G401.6 (cell line): ENCODE data around the gene TRMO.

Experiments
- FAIRE-seq: peaks from 2 replicates; lab custom pipeline; 2012; peaks lifted over from hg19 to GRCh38; lab: Jason Lieb, UNC

TRMO gene

DNA sequence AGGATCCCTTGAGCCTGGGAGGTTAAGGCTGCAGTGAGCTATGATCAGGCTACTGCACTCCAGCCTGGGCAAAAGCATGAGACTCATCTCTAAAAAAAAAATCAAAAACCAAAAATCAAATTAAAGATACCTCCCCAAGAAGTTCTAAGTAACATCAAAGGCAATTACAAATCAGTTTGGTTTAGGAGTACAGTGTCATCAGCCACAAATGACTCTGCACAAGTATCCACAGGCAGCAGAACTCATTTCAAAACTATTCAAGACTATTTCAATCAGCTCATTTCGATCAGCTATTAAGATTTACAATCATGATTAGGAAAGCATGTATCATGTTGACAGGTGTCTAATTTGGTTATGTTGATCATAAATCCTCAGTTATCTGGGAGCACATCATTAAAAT, 19.1 kb downstream of the TRMO start:
- no peak for FAIRE-seq

GRCh38 chr9:97900738-97901565, 21.3 kb downstream of the TRMO start:
- FAIRE-seq: no peak

GRCh38 chr9:97900103-97900737, 22.1 kb downstream of the TRMO start:
- FAIRE-seq: no peak

- FAIRE-seq: no peak
These were observed 26.5 kb downstream of the TRMO start for GRCh38 chr9:97895695-97896332.

DNA sequence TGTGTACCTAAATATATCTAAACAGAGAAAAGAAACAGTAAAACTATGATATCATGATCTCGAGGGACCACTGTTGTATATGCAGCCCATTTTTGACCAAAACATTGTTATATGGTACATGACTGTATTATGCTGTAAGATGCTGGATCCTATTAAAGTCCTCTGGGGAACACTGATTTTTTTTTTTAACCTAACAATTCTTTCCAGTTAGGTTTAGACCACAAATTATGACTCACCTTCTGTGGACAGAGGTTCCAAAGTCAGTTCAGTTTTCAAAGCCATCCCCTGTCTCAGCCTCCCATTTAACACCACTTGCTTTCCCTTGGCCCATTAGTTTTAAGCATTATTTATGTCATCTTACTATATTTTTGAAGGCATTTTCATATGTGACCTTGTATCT, 27.1 kb downstream of the TRMO start:
- FAIRE-seq: no peak

GRCh38 chr9:97892421-97892820, 29.9 kb downstream of the TRMO start:
- no peak for FAIRE-seq

GRCh38 chr9:97891736-97892135, 30.6 kb downstream of the TRMO start:
- no peak for FAIRE-seq

DNA sequence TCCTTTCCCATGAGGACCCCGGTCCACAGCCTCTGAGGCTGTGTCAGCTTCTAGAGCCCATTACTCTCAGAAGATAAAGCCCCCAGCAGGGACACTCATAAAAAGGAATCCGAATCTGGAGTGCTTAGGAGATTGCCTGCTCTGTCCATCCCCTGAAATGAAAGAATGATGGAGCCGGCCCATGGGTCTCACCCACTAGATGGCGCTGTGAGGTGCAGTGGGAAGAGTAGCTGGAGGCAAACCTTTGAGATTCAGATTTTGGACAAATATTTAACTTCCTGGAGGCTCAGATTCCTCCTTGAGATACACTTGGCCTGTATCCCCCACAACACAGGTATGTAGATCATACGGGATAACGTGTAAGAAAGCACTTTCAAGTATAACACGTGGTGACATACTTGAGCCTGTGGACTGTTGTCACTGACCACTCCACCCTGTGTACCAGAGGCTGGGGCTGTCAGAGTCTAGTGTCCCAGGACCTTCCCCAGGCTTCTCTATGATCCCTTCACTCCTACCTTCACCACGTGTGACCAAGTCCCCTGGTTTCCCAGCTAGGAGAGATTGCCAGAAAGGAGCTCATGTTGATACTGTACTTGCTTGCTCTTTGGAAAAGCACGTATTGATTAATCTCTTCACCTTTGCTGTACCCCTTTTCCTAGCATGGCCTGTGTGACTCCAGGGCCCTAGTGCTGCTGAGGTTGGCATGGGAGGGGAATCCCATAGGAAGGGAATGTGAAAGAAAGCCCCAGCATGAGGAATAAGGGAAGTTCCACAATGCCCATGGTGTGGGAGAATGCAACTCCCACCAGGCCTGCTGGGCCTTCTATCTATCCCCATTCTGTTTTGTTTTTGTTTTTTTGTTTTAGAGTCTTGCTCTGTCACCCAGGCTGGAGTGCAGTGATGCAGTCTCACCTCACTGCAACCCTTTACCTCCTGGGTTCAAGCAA, 32.1 kb downstream of the TRMO start:
- no peak for FAIRE-seq

GRCh38 chr9:97880336-97880735, 42.0 kb downstream of the TRMO start:
- no peak for FAIRE-seq

DNA sequence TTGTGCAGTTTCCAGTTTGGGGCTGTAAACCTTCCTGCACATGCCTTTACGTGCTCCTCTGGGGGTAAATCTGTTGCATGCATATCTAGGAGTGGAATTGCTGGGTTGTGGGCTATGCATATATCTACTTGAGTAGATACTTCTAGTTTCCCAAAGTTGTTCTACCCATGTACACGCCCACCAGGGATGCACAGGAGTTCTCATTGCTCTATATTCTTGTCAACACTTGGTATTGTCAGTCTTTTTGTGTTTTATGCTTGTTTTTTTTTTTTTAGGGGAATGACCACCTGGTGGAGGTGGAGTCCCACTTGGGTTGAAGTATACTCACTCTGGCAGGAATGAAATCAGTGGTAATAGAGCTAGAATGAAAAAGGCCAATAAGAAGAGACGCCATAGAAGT, 46.2 kb downstream of the TRMO start:
- no peak for FAIRE-seq

DNA sequence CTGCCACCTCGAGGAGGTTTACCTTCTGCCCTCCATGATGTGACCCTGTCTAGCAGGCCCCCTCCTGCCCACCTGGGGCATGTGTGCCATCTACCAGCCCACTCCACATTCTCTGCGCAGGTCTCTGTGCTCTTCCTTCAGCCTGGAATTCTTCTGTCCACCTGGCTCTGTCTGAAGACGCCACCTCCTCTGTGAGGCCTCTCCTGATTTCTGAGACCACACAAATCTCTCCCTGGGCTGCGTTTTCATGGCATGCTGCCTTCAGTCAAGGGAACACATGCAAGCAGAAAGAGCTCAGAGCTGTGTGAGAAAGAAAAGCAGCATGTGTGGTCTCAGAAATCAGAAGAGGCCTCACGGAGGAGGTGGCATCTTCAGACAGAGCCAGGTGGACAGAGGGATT, 47.2 kb downstream of the TRMO start:
- no peak for FAIRE-seq

DNA sequence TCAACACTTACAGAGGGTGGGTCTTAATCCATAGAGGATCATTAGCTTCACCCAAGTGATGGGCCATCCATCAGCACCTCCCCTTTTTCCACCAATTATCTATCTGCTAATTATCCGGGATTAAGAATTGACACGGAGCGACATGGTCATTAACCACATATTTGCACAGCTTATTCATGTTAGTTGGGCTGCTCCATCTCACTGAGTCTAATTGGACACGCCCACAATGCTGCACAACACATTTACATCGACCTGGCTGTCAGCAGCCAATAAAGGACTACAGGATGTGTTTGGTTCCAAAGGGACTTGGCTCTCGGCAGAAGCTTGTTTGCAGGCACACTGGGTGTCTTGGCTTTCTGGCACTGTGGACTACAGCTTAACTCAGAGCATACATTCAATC, 47.7 kb downstream of the TRMO start:
- no peak for FAIRE-seq

DNA sequence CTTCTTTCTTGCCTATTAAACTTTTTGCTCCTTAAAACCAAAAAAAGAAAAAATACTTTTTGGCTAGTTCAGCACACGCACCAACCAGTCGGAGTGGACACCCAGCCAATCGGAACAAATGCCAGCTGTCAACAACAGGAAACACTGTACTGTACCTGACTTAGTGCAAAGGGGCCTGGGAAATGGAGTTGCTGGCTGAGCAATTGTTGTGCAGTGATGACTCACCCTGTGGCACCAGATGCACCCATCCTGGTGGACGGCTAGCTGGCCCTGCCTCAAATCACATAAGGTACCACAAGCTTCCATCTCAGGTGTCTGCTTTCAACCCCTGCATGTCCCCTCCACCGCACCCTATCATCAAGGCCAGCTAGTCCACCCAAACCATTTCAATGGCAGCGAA, 48.4 kb downstream of the TRMO start:
- FAIRE-seq: no peak

GRCh38 chr9:97873425-97873824, 48.9 kb downstream of the TRMO start:
- no peak for FAIRE-seq

DNA sequence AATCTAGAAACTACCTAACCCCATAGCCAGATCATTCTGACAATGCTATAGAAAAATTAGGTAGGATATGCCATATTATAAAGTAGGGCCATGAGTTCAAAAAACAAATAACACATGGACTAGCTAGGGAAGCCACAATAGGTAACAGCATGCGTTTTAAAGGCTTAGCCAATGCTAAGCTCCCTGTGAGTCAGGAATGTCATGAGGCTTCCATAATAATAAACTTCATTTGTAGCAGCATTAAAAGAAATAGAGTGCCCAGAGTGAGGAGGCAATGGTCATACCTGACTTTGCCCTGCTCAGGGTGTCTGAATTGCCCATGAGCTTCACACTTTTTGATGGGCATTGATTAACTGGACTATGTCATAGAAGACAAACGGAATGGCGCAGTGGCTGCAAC, 53.4 kb downstream of the TRMO start:
- FAIRE-seq: no peak

DNA sequence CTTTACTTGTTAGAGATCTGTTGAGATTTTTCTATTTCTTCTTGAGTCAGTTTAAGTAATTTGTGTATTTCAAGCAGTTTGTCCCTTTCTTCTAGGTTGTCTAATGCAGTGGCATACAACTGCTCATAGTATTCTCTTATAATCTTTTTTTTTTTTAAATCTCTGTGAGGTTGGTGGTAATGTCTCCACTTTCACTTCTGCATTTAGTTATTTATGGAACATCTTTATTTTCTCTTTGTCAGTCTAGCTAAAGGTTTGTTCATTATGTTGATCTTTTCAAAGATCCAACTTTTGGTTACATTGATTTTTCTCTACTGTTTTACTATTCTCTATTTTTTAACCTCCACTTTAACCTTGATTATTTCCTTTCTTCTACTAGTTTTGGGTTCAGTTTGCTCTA, 55.5 kb downstream of the TRMO start:
- FAIRE-seq: no peak

DNA sequence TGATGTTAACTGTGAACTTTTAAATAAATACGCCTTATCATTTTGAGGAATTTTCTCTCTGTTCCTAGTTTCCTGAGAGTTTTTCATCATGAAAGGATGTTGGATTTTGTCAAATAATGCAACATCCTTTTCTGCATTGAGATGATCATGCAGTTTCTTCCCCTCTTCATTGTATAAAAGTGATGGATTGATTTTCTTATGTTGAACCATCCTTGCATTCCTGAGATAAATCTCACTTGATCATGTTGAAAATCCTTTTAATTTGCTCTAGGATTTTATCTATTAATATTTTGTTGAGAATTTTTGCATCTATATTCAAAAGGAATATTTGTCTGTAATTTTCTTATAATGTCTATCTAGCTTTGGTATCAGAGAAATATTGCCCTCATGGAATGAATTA, 56.0 kb downstream of the TRMO start:
- no peak for FAIRE-seq

GRCh38 chr9:97864396-97864795, 57.9 kb downstream of the TRMO start:
- FAIRE-seq: no peak

DNA sequence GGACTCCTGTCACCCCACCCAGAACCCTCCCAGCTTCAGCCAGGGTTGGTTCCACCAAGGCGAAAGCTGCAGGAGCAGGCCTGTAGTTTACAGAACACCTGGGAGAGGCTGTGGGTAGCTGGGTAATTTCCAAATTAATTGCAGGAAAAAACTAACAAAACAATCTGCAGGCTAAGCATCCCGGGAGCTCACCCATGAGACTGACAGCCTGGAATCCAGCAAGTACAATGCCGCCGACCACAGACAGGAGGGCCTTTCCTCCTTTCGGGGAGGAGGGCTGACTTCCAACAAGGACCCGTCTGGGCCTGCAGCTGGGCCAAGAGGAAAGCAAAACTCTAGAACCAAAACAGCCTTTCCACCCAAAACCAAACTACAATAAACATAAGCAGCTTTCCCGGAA, 59.0 kb downstream of the TRMO start:
- FAIRE-seq: no peak

DNA sequence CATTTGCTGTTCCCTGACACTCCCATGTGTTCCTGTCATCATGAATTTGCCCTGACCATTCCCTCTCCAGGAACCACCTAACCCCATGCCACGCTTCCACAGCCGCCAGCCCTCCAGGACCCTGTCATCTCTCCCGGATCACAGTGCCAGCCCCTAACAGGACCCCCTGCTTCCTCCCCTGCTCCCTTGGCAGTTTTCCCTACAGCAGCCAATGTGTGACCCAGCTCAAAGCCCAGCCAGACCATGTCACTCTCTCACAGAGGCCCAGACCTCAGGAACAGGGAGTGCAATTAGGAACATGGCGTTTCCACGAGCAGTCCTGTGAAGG, 61.2 kb downstream of the TRMO start:
- FAIRE-seq: no peak

DNA sequence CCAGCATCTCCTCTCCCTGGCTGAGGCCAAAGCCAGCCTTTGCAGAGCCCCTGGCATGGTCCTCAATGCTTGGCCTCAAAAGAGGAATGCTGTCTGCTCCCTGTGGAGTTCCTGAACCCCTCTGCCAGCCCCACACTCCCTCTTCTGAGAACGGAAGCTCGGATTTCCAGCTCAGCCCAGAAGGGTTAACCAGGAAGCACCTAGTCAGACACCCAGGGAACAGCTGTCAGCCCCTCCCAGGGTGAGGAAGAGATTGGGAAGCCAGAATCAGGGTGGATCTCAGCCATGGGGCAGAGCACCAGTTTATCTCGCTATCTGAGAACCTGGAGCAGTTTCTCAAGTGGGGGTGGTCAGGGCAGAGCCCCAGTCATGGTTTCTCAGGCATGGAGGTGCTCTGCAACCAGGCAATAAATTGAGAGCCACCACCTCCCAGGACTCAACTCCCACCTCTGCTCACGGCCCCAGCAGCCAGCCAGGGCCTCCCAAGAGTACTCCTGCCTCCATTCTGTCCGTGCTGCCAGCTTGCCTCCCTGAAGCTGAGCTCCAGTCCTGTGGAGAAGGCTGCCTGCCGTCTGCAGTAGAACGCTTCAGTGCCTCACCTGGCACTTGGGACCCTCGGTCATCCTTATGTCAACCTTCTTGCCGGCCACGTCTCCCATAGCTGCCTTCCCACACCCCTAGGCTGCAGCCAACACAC, 61.7 kb downstream of the TRMO start:
- no peak for FAIRE-seq

GRCh38 chr9:97859346-97859745, 63.0 kb downstream of the TRMO start:
- no peak for FAIRE-seq
